ENCODE measurements around the gene ENC1. TPM values are rescaled to one million over a fixed set of nuclear protein-coding genes. Genes with fewer than 3 reads are reported as not detected.

ENC1 gene, protein sequence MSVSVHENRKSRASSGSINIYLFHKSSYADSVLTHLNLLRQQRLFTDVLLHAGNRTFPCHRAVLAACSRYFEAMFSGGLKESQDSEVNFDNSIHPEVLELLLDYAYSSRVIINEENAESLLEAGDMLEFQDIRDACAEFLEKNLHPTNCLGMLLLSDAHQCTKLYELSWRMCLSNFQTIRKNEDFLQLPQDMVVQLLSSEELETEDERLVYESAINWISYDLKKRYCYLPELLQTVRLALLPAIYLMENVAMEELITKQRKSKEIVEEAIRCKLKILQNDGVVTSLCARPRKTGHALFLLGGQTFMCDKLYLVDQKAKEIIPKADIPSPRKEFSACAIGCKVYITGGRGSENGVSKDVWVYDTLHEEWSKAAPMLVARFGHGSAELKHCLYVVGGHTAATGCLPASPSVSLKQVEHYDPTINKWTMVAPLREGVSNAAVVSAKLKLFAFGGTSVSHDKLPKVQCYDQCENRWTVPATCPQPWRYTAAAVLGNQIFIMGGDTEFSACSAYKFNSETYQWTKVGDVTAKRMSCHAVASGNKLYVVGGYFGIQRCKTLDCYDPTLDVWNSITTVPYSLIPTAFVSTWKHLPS
- total RNA-seq = 217 and 309 TPM in 2 replicates

DNA sequence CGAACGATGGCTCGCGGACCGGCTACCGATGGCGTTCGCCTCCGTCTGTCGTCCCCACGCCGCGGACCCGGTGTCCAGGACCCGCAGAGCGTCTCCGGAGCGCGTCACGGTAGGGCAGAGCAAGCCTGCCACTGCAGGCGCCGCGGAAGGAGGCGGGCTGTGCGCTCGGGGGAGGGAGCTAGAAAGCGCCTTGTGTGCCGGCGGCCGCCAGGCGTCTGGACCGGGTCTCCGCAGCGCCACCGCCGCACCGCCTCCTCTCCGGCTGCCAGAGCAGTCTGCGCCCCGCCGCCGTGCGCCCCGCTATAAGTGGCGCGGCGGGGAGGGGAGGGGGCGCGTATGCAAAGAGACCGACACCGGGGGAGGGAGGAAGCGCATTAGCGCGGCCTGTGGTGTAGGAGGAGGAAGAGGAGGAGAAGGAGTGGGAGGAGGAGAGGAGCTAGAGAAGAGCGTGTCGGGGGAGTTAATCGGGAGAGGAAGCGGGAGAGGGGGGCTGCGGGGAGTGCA is at the start of gene ENC1:
Gene ENC1, minus strand, starts transcription at position 279 of the 504 bp plus-strand sequence. CDS start 4,243 bp downstream, outside the sequence.

DNA sequence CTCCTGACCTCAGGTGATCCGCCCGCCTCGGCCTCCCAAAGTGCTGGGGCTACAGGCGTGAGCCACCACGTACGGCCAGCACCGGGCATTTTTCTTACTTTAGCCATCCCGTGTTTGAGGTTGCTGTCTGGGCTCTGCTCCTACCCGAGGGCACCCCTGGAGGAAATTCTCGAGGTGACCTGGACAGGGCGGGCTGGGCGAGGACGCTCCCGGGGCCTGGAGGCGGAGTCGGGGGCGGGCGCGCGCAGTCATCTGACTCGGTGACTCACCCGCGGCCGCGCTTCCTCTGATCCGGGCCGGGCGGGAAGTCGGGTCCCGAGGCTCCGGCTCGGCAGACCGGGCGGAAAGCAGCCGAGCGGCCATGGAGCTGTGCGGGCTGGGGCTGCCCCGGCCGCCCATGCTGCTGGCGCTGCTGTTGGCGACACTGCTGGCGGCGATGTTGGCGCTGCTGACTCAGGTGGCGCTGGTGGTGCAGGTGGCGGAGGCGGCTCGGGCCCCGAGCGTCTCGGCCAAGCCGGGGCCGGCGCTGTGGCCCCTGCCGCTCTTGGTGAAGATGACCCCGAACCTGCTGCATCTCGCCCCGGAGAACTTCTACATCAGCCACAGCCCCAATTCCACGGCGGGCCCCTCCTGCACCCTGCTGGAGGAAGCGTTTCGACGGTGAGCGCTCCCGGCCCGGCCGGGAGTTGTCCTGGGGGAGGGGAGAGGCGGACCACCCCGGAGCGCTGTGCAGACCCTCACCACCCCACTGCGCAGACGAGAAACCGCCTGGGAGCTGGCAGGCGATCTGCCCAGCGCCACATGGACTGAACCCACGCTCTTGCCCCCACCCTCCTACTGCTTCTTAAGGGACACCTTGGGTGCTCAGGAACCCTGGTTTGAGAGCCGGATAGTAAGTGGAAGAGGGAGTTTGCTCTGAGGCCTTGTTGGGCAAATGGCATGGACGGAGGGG is 44.6 kb upstream of the ENC1 start, which contains the start of gene HEXB:
Gene HEXB, plus strand, starts transcription at position 334 of the 952 bp plus-strand sequence. Its CDS starts 28 bp downstream, at position 362.

Other genes starting within 250 kb of the ENC1 start
- gene HEXB, start 44.5 kb upstream of the ENC1 start, total RNA-seq = 209 and 270 TPM in 2 replicates
- 62.4 and 74.4 TPM in 2 replicates for gene GFM2, start 126.4 kb upstream of the ENC1 start, total RNA-seq
- 93.5 and 95.7 TPM in 2 replicates for gene NSA2, start 126.5 kb upstream of the ENC1 start, total RNA-seq
- gene FAM169A, start 225.7 kb upstream of the ENC1 start, total RNA-seq = under 0.01 and 0.74 TPM in 2 replicates

All from smooth muscle cell of the umbilical artery (primary cell).